GM13977 (cell line): ENCODE measurements around the gene TLR9.

Experiments used
- DNase-seq: peaks from one replicate; pipeline ENCODE4 v3.0.0; 2012; ENCODE audit warnings: low spot score
- CTCF ChIP-seq: IDR thresholded peaks from 2 replicates; pipeline ENCODE4 v1.5.1; 2012; ENCODE audit warnings: mild to moderate bottlenecking, control low read depth; ENCODE audit not compliant: insufficient read depth; ENCODE audit errors: extremely low read depth, missing control alignments
- in situ Hi-C: fragments of 300-500 bp; cut with MboI; formaldehyde crosslinking; loops from one replicate; pipeline ENCODE4 v1.12.0; 2022; ENCODE audit warnings: low sequenced_read_pairs, low pct_unique_long_range_greater_than_20kb, mixed read lengths, inconsistent platforms; ENCODE audit not compliant: unreplicated experiment

The TLR9 gene

GRCh38 chr3:52228266-52228665 lies 2.8 kb upstream of the TLR9 start:
- in situ Hi-C loops, result no loop called here
- no peak for DNase-seq
- TF ChIP-seq CTCF, result no peak

- no peak for DNase-seq
- in situ Hi-C loops, result no loop called here
- TF ChIP-seq CTCF, result no peak
These were observed 2.3 kb upstream of the TLR9 start for GRCh38 chr3:52227766-52228165.

- in situ Hi-C loops, result no loop called here
- peak; percentile 5 for TF ChIP-seq CTCF
- no peak for DNase-seq
These were observed 1.7 kb upstream of the TLR9 start for GRCh38 chr3:52227117-52227516.

- no peak for TF ChIP-seq CTCF
- no peak for DNase-seq
- in situ Hi-C loops, result no loop called here
These were observed 878 bp upstream of the TLR9 start for GRCh38 chr3:52226229-52226817.

GRCh38 chr3:52223449-52224408 lies 1.7 kb downstream of the TLR9 start:
- no peak for TF ChIP-seq CTCF
- in situ Hi-C loops, result no loop called here

GRCh38 chr3:52222319-52223221 lies 2.9 kb downstream of the TLR9 start:
- no peak for DNase-seq
- in situ Hi-C loops, result no loop called here
- TF ChIP-seq CTCF, result no peak

More at GRCh38 chr3:52223449-52224408, 1.7 kb downstream of the TLR9 start:
- DNase-seq, result no peak
